A549 treated with GW870086 at 1 μM for 4 hours (cell line): Measurements from ENCODE around the gene CYSLTR2. TPM values are rescaled to one million over a fixed set of nuclear protein-coding genes. Genes with fewer than 3 reads are reported as not detected.

Experiments used
- total RNA-seq: library from RNA; stranded (reverse); fragments of 200-300 nt; extraction: Qiagen RNA extraction; gene quantifications from 5 replicates; pipeline ENCODE4 v1.2.3, GENCODE V29; 2022; ENCODE audit warnings: low read depth

CYSLTR2 gene
- total RNA-seq, result not detected in 5 replicates

GRCh38 chr13:48653472-48653939 lies at the start of gene CYSLTR2:
TSS of gene CYSLTR2 (plus strand) at chr13:48653929. CDS start at chr13:48706818, 52,889 bp downstream.

Other genes starting within 250 kb of the CYSLTR2 start
- gene LPAR6, start 240.8 kb upstream of the CYSLTR2 start, total RNA-seq, result 0.29 to 1.5 TPM (median 0.82 TPM) in 5 replicates
- gene RCBTB2, start 120.8 kb upstream of the CYSLTR2 start, total RNA-seq, result 0.94 to 1.3 TPM (median 1.1 TPM) in 5 replicates